ENCODE data around the gene WFIKKN2. TPM values are rescaled to one million over a fixed set of nuclear protein-coding genes. Genes with fewer than 3 reads are reported as not detected.
"Not testable (repeated sequence)": the region's sequence is repeated elsewhere in the genome, so short reads cannot be mapped to it uniquely, and the experiment has no call there.

Gene WFIKKN2
- 0.71 TPM for polyA plus RNA-seq (ENCODE audit: insufficient read length)
- long read RNA-seq, donor 1 = 0 reads
- long read RNA-seq, donor 2, partial matches to known transcripts = 0 of 2 reads
- long read RNA-seq, donor 2, other reads (novel, unspliced or antisense) = 0 of 2 reads
- long read RNA-seq, donor 3 = 0 reads
- long read RNA-seq, donor 4 = 0 reads
- long read RNA-seq, donor 5 = 0 reads
- long read RNA-seq, donor 6, partial matches to known transcripts = 0 of 1 reads
- long read RNA-seq, donor 6, other reads (novel, unspliced or antisense) = 0 of 1 reads
- long read RNA-seq, donor 7 = 0 reads
- long read RNA-seq, donor 8, partial matches to known transcripts = 0 of 1 reads
- long read RNA-seq, donor 8, other reads (novel, unspliced or antisense) = 0 of 1 reads

DNA sequence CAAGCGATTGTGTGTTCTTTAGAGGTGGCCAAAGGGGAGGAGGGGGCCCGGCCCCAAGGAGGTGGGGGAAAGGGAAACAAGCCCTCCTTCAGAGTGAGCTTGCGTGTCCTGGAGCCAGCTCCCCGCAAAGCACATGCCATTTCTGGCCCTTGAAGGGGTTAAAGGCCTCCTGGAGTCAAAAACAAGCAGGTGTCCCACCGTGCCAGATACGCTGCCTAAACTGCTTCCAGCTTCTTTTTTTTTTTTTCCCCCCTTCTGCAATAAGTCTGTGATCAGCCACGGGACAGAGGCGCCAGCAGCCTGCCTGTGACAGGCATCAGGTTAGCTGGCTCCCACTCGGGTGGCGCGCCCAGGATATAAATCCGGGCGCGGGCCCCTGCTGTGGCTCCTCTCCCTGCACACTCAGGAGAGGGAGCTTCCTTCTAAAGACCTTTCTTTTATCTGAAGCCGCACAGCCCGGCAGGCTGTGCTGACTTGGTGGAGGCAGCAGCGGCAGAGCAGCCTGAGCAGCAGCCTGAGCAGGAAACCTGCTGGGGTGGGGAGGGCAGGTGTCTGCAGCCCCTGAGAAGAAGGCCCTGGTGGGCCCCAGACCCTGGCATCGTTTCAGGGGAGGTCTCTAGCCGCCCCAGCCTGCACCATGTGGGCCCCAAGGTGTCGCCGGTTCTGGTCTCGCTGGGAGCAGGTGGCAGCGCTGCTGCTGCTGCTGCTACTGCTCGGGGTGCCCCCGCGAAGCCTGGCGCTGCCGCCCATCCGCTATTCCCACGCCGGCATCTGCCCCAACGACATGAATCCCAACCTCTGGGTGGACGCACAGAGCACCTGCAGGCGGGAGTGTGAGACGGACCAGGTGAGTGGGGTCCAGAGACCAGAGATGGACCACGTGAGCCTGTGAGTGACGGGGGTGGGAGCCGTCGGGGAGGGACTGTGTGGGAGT lies at the start of gene WFIKKN2:
WFIKKN2 (plus strand) TSS at position 286 of the 934 bp plus-strand sequence; CDS start at position 638, 352 bp downstream.
- DNase-seq = no peak

GRCh38 chr17:50785946-50786570 lies 49.3 kb upstream of the WFIKKN2 start:
- no peak for DNase-seq

DNA sequence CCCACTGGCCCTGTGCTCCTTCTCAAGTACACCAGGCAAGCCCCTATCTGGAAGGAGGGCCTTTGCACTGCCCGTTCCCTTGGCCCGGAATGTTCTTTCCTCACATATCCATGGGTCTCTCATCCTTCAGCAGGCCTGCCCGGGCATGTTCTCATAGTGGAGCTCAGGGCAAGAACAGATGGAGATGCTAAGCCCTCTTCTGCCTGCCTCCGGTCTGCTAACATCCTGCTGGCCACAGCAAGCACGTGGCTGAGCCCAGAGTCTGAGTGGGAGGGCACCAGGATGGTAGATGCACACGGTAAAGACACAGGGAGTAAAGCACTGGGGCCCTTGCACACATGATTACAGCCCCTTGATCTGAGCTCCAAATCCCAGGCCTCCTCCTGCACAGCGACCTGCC lies 48.3 kb upstream of the WFIKKN2 start:
- DNase-seq = no peak

GRCh38 chr17:50790618-50791017 lies 44.8 kb upstream of the WFIKKN2 start:
- DNase-seq = no peak

- no peak for DNase-seq
These were observed 43.3 kb upstream of the WFIKKN2 start for GRCh38 chr17:50792132-50792531.

DNA sequence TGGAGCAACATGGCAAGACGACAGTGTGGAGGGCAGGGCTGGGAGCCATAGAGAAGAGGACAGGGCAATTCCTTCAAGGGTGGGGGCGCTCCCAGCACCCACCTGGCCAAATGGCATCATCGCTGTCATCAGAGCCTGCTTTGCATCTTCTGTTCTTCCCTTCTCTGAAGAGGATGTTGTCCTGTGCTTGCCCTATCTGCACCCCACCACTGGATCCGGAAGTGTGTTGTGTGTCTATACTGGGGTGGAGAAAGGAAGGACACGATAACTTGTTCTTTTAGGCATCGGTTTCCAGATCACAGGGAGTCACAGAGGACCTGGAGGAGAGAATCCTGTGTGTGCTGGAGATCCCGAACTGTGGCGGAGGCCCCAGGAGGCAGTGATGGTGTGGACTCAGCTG lies 42.4 kb upstream of the WFIKKN2 start:
- DNase-seq = no peak

- no peak for DNase-seq
These were observed 41.0 kb upstream of the WFIKKN2 start for GRCh38 chr17:50794361-50794760.

DNA sequence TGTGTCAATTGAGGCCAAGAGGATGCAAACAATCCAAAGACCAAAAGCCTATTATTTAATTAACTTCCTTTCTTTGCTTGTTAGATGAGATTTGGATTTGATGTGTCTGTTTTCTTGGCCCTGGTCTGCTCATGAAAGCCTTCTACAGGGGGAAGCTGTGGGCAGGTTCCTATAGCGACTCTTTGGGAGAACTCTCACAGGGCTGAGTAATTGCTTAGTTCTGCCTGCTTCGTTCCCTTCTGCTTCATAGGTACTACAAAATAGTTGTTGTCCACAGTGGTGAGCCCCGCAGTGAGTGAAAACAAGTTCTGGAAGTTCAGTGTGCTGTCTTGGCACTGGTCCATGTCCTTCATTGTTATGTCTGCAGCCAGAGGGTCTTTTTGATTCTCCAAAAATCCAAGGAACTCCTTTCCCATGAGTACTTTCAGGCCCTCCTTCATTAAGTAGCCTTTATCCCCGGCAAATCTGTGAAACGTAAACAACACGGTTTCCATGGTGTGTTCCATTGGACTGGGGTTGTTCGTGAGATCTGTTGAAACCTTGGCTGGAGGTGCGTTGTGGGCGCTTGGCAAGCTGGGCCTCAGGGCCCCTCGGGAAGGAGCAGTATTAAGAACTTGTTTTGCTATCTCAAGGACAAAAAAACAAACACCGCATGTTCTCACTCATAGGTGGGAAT lies 38.1 kb upstream of the WFIKKN2 start:
- no peak for DNase-seq

DNA sequence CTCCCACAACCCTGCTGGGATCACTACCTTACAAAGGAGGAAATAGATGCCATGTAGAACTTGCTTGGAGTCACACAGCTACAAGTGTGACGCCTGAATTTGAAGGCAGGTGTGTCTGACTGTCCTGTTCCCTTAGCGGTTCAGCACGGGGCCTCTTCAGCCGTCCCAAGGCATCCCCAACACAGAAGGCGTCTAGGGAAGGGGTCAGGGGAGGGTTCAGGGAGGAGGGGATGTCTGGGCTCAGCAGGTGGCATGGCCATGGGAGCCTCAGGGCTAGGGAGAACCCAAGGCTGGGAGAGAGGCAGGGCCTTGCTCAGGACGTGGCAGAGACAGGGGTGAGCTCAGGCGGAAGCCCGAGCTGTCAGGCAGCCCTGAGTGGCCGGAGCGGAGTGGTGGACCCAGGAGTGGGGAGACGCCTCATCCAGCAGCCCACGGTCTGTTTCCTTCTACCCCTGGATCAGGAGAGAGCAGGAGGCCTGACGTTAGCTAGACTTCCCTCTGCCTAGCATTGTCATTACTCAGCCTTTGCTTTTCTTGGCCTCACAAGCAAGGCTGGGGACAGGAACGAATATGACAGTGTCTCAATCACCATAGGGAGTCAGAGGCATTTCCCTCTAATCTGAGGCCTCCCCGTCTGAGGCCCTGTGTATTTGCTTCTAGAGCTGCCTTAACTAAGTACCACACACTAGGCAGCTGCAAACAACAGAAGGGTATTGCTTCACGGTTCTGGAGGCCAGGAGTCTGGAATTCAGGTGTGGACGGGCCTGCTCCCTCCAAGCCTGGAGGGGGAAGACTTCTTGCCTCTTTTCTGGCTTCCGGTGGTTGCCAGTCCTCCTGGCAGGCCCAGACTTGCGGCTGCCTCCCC lies 36.7 kb upstream of the WFIKKN2 start:
- DNase-seq = no peak

- DNase-seq = no peak
These were observed 35.8 kb upstream of the WFIKKN2 start for GRCh38 chr17:50799582-50799981.

DNA sequence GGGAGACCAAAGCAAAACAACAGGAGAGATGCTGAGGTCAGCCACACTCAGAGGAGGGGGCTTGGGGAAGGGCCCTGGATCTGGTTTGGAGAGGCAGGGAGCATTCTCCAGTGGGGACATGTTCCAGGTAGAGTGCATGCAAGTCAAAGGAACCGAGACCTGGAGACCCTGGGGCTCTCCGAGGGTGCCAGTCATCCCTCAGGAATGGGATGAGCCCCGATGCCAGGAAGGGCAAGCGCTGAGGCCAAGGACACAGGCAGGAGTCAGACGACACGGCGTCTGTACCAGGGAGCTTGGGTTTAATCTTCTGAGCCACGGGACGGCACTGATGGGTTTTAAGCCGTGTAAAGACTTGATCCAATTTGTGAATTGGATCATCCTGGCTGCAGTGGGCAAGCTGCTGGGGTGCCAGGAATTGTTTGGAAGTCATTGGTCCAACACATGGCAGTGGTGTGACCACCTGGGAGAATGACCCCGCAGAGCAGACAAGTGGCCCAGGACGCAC lies 35.1 kb upstream of the WFIKKN2 start:
- no peak for DNase-seq

DNA sequence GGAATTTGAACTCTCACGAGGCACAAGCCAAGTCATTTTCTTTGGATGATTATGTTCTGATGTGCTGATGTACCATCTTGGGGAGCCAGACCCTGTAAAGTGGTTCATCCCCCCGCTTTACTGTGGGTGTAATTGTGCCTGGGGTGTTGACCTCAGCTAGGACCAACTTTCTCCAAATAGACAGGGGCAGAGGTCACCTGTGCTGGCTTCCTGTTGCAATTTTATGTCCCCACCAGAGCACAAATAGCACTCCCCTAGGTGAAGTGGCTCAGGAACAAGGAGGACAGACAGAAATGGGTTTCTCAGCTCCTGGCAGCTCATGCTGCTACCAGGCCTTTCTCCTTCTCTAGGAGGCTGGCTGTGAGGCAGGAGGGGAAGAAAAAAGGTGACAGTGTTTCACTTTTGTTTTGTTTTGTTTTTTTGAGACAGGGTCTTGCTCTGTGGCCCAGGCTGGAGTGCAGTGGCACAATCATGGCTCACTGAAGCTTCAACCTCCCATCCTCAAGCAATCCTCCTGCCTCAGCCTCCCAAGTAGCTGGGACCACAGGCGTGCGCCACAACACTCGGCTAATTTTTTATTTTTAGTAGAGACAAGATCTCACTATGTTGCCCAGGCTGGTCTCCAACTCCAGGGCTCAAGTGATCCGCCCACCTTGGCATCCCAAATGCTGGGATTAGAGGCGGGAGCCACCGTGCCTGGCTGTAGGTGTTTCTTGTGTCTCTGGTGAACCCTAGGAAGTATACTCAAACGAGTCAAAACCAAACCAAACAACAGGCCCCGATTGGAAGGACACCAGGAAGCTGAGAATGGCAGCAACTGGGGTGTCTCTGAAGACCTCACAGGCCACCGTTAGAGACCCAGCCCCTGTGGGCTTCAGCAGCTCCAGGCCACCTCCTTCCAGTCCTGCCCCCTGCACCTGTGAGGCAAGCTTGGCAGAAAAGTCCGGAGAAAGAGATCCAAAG lies 32.5 kb upstream of the WFIKKN2 start:
- DNase-seq = no peak

GRCh38 chr17:50803676-50804075 lies 31.7 kb upstream of the WFIKKN2 start:
- no peak for DNase-seq

DNA sequence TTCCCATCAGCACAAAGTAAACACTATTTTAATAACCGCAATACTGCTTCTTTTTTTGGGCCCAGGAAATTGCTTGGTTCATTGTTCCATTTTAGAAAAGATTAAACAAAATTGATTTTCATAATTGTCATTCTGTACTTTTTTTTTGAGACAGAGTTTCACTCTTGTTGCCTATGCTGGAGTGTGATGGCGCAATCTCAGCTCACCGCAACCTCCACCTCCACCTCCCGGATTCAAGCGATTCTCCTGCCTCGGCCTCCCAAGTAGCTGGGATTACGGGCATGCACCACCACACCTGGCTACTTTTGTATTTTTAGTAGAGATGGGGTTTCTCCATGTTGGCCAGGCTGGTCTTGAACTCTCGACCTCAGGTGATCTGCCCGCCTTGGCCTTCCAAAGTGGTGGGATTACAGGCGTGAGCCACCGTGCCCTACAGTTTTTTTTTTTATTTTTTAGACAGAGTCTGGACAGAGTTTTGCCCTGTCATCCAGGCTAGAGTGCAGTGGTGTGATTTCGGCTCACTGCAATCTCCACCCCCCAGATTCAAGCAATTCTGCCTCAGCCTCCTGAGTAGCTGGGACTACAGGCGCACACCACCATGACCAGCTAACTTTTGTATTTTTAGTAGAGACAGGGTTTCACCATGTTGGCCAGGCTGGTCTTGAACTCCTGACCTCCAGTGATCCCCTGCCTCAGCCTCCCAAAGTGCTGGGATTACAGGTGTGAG lies 30.5 kb upstream of the WFIKKN2 start:
- DNase-seq = not testable (repeated sequence)

GRCh38 chr17:50805486-50805885 lies 29.9 kb upstream of the WFIKKN2 start:
- no peak for DNase-seq

- DNase-seq = no peak
These were observed 29.2 kb upstream of the WFIKKN2 start for GRCh38 chr17:50806141-50806643.

DNA sequence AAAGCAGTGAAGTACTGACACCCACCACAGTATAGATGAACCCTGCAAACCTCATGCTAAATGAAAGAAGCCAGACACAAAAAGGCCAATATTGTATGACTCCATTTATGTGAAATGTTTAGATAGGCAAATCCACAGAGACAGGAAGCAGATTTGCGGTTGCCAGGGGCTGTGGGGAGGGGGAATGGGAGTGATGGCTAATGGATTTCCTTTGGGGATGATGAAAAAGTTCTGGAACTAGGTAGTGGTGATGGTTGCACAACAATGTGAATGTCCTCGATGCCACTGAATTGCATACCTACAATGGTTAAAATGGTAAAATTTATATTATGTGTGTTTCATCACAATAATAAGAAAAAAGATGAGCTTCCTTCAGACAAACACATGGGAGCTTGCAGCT lies 28.4 kb upstream of the WFIKKN2 start:
- DNase-seq = no peak

- DNase-seq = no peak
These were observed 27.7 kb upstream of the WFIKKN2 start for GRCh38 chr17:50807675-50808074.

DNA sequence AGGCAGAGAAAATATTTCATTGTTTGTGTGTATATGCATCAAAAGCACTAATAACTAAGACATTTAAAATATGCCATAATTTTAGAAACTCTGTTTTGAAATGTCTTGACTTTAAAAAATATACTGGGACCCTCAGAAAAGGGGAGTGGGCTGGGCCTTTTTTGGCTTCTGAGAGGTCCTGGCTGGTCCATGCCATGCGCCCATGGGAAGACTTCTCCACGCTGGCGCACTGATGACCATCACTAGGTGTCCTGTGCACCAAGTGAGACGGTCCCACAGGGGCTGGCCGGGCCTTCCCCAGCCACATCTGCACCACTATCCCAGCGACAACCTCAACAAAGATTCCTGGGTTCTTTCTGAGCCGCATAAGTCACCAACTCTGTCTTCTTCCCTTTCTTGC lies 27.0 kb upstream of the WFIKKN2 start:
- no peak for DNase-seq
